Esophagus muscularis mucosa (tissue), 4 donors: ENCODE measurements around the gene CD248. TPM values are rescaled to one million over a fixed set of nuclear protein-coding genes. Genes with fewer than 3 reads are reported as not detected.
"Not testable (repeated sequence)": the region's sequence is repeated elsewhere in the genome, so short reads cannot be mapped to it uniquely, and the experiment has no call there.

Experiments used
- DNase-seq: peaks from one replicate; pipeline ENCODE4 v3.0.0-alpha.2; 2017; ENCODE audit errors: extremely low spot score
- H3K27ac ChIP-seq, 4 donors: fragments of 200-600 bp; sonication (generic); replicated peaks in 1 of 4; 1 replicate in 3 of 4; 2 replicates in 1 of 4; pipeline ENCODE4 v1.5.1; 2016 to 2019; ENCODE audit warnings: mild to moderate bottlenecking in 1 of 4
- H3K27me3 ChIP-seq, 4 donors: fragments of 200-600 bp; sonication (generic); one replicate each; pipeline versions ENCODE4 v1.5.1 to v1.6.0; 2016 to 2019
- H3K36me3 ChIP-seq, 4 donors: fragments of 200-600 bp; sonication (generic); one replicate each; pipeline ENCODE4 v1.5.1; 2016 to 2019
- H3K4me1 ChIP-seq, 4 donors: fragments of 200-600 bp; sonication (generic); one replicate each; pipeline ENCODE4 v1.5.1; 2016 to 2019
- H3K4me3 ChIP-seq, 4 donors: fragments of 200-600 bp; sonication (generic); 1 replicate in 2 of 4; 2 replicates in 2 of 4; pipeline ENCODE4 v1.5.1; 2016 to 2019; ENCODE audit warnings: mild to moderate bottlenecking in 4 of 4, moderate library complexity in 1 of 4
- H3K9me3 ChIP-seq, 4 donors: fragments of 200-600 bp; sonication (generic); 1 replicate in 3 of 4; 2 replicates in 1 of 4; pipeline ENCODE4 v1.5.1; 2016 to 2019
- CTCF ChIP-seq, 3 experiments: fragments of 200-600 bp in 2 of 3; fragments of 450-650 bp in 1 of 3; sonication (generic) in 2 of 3; IDR thresholded peaks; one replicate each; pipeline ENCODE4 v1.5.1; 2017 to 2019; ENCODE audit warnings: antibody characterized with exemption in 3 of 3, mild to moderate bottlenecking in 2 of 3, moderate library complexity in 1 of 3
- EP300 ChIP-seq: sonication (generic); formaldehyde crosslinking; IDR thresholded peaks from one replicate; pipeline ENCODE4 v1.6.1; 2017; ENCODE audit warnings: antibody characterized with exemption
- POLR2A ChIP-seq: fragments of 450-650 bp; IDR thresholded peaks from one replicate; pipeline ENCODE4 v1.6.1; 2017; ENCODE audit warnings: antibody characterized with exemption, moderate library complexity, mild to moderate bottlenecking, low read depth
- POLR2AphosphoS5 ChIP-seq, 2 donors: sonication (generic); formaldehyde crosslinking; IDR thresholded peaks; one replicate each; pipeline ENCODE4 v1.6.1; 2017; ENCODE audit warnings: antibody characterized with exemption in 2 of 2
- WGBS: methylation state at CpG from one replicate; pipeline ENCODE4 v1.1.5; 2018; 5-methylcytosine and 5-hydroxymethylcytosine counted together
- intact Hi-C: fragments of 100-400 bp; cut with DNase I; formaldehyde crosslinking; loops from one replicate; pipeline ENCODE4 v1.15.1; 2023
- total RNA-seq, 4 donors: library from RNA; depleted of rRNA; stranded (reverse); fragments of >200 nt; gene quantifications; one replicate each; pipeline versions ENCODE4 v1.1.0 to v1.2.1, GENCODE V29; 2016

The CD248 gene
- total RNA-seq, 4 donors from 2014 or later, result 23.0 to 83.8 (median 33.0) TPM

GRCh38 chr11:66359662-66360087 lies 42.8 kb upstream of the CD248 start:
- intact Hi-C loops, result no loop called here
- no peak for TF ChIP-seq POLR2AphosphoS5 (IDR thresholded peaks at IDR 0.05)
- no peak for TF ChIP-seq POLR2A
- TF ChIP-seq EP300, result no peak
- no peak for TF ChIP-seq CTCF (IDR thresholded peaks at IDR 0.05)
- WGBS, result 74% methylated on average over 3 of the region's 3 CpGs
- Histone ChIP-seq H3K9me3 (no peaks in the 10 kb centered on the region), H3K27ac (no peak overlapping the region), H3K4me1 (peaks cover 0 to 3% (median 0%) of the 10 kb centered on the region in 4 donors), H3K27me3 (no peaks in the 10 kb centered on the region), H3K4me3 (no peak overlapping the region), H3K36me3 (no peaks in the 10 kb centered on the region)
- no peak for DNase-seq

DNA sequence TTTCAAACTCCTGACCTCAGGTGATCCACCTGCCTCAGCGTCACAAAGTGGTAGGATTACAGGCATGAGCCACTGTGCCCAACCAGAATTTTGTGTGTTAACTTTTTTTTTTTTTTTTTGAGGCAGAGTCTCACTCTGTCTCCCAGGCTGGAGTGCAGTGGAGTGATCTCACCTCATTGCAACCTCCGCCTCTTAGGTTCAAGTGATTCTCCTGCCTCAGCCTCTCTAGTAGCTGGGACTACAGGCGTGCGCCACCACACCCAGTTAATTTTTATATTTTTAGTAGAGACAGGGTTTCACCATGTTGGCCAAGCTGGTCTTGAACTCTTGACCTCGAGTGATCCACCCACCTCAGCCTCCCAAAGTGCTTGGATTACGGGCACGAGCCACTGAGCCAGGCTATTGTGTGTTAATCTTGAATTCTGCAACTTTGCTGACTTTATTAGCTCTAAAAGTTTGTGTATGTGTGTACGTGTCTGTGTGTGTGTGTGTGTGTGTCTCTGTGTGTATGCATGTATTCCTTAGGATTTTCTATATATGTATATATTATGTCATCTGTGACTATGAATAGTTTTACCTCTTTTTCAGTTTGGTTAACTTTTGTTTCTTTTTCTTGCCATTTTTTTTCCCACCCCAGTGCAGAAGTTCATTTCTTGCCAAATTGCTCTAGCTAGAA lies 33.9 kb upstream of the CD248 start:
- whole genome bisulfite sequencing, result 92% methylated on average over 8 of the region's 8 CpGs

DNA sequence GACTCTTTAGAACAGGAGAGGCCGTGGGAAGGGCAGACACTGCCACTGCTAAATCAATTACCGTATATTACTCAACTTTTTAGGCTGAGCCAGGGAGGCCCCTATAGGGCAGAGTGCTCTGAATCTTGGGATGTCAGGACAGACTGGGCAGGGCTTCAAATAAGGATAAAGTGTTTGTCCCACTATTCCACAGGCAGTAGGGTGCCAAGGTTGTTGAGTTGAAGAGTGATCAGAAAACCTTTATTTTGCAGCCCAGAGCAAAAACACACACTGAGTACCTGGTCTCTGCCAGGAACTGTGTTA lies 32.2 kb upstream of the CD248 start:
- Histone ChIP-seq H3K4me3 (no peak overlapping the region), H3K27ac (no peak overlapping the region), H3K9me3 (no peaks in the 10 kb centered on the region), H3K36me3 (peaks cover 0 to 5% (median 0%) of the 10 kb centered on the region in 4 donors), H3K27me3 (no peaks in the 10 kb centered on the region), H3K4me1 (peaks cover 21 to 38% (median 35%) of the 10 kb centered on the region in 4 donors)
- intact Hi-C loops, result loop anchor here (10.0 kb wide), 1 partner anchor 506 kb away; the partner anchor contains the start of gene LRFN4
- 94% methylated on average over 2 of the region's 2 CpGs for WGBS
- TF ChIP-seq EP300 (no peak), POLR2A (no peak), CTCF (IDR thresholded peaks at IDR 0.05) (no peak)
- no peak for DNase-seq

More for the DNA sequence above, 33.9 kb upstream of the CD248 start:
- DNase-seq, H3K4me3 ChIP-seq, intact Hi-C loops, H3K9me3 ChIP-seq, H3K36me3 ChIP-seq, H3K27me3 ChIP-seq, H3K27ac ChIP-seq: not testable (repeated sequence)
- H3K4me1 ChIP-seq, result peaks cover 12 to 27% (median 22%) of the 10 kb centered on the region in 4 donors

DNA sequence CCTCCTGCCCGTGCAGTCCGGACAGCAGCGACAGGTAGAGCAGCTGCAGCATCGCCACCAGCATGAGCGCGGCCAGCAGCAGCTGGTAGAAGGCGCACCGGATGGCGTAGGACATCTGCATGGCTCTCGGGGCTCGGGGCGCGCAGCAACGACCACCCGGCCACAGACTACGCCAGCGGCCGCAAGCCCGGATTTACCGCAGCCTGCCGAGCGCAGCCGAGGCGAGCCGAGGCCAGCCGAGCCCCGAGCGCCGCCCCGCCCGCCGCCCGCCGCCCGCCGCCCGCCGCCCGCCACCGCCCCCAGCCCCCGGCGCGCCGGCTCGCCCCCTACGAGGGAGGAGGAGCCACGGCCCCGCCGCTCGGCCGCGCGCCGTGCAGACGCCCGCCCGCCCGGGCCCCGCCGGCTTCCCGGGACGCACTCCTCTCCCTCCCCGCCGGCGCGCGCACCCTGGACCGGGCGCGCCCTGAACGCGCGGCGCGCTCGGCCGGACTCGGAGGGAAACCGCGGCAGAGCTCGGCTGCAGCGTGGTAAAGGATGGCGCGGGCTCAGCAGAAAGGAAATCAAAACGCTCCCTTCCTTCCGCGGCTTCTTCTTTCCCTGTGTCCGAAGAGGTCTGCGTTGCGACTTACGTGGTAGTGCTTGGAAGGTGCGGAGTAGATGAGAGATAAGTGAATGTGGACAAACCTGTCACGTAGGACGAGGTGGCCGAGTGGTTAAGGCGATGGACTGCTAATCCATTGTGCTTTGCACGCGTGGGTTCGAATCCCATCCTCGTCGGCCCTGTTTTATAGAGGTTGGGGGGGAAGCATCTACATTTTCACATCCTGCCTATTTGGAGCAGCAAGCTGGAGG lies 30.8 kb upstream of the CD248 start, which contains the start of gene B4GAT1:
B4GAT1 (minus strand) TSS at position 205 of the 852 bp plus-strand sequence; CDS start at position 121, 84 bp downstream.
- Histone ChIP-seq H3K4me1 (peaks cover 29 to 51% (median 44%) of the 10 kb centered on the region in 4 donors), H3K4me3 (peak within 1 kb of the TSS; percentile 70 to 96 (median 80)), H3K9me3 (no peaks in the 10 kb centered on the region), H3K27ac (peak within 1 kb of the TSS; percentile 88 to 95 (median 94)), H3K36me3 (no peaks in the 10 kb centered on the region), H3K27me3 (no peaks in the 10 kb centered on the region)
- DNase-seq, result peak; percentile 97
- WGBS, result 0% methylated on average over 21 of the region's 101 CpGs
- intact Hi-C loops, result loop anchor here (10.0 kb wide), 1 partner anchor 507 kb away; the partner anchor contains the start of gene LRFN4
- no peak for TF ChIP-seq EP300
- peak; percentile 67 to 80 for TF ChIP-seq POLR2AphosphoS5 (IDR thresholded peaks at IDR 0.05)

DNA sequence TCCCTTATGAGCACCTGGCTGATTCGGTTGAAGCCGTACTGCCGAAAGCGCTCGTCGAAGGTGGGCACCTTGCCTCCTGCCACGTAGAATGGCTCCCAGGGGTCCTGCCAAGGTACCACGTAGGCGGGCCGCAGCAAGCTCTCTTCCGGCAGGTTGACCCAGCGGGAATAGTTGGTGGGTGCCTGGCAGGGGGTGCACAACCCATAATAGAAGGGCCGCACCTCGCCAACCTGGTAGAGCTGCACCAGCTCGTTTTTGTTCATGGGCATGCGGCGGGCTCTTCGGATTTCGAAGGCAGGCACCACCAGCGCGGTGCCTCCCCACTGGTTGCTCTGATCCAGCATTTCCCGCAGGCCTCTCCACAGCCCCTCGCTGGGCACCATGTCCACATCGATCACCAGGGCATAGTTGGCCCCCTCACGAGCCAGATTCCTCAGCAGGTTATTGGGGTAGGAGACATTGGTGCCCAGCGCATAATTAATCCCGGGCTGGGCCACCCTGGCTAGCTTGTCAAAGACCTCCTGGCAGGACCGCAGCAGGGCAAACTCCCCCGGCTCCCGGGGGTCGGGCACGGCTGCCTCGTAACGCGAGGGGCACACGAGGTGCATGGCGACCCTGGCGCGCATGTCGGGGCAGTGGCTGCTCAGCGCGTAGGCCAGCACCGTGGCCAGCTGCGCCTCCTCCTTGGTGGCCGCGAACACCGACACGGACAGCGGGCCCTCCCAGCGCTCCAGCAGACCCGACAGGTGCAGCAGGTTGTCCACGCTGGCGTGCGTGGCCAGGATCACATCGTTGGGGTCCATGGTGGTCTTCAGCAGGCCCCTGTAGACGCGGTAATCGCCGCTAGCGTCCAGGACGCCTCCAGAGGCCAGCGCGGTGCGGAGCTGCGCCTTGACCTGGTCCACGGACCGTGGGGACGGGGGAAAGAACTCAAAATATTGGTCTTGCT lies 29.9 kb upstream of the CD248 start:
- intact Hi-C loops, result loop anchor here (10.0 kb wide), 1 partner anchor 508 kb away; the partner anchor contains the start of gene LRFN4
- TF ChIP-seq POLR2AphosphoS5 (IDR thresholded peaks at IDR 0.05) (no peak), CTCF (IDR thresholded peaks at IDR 0.05) (no peak), EP300 (no peak), POLR2A (no peak)
- WGBS, result 45% methylated on average over 24 of the region's 68 CpGs

More for the DNA sequence above, 29.9 kb upstream of the CD248 start:
- Histone ChIP-seq H3K27me3 (no peaks in the 10 kb centered on the region), H3K36me3 (peaks cover under 1 to 8% (median 6%) of the 10 kb centered on the region in 4 donors), H3K4me3 (peak overlapping the region; percentile 70 to 96 (median 80)), H3K9me3 (no peaks in the 10 kb centered on the region), H3K27ac (peak overlapping the region; percentile 88 to 95 (median 94)), H3K4me1 (peaks cover 29 to 52% (median 44%) of the 10 kb centered on the region in 4 donors)
- no peak for DNase-seq
